Type B pancreatic cell (in vitro differentiated cells): ENCODE measurements around the gene SYNM. TPM values are rescaled to one million over a fixed set of nuclear protein-coding genes. Genes with fewer than 3 reads are reported as not detected.
A peak's percentile ranks its signal among the peaks of the same experiment; 100 is the strongest.

Experiments
- DNase-seq: peaks from one replicate; pipeline ENCODE4 v3.0.0; 2021; ENCODE audit warnings: mixed read lengths; ENCODE audit not compliant: unreplicated experiment; ENCODE audit errors: extremely low spot score
- H3K27ac Mint-ChIP-seq: 2 replicates; pipeline ENCODE4 v1.8.0; 2021; ENCODE audit warnings: mild to moderate bottlenecking, mixed read lengths
- H3K27me3 Mint-ChIP-seq: 2 replicates; pipeline ENCODE4 v1.8.0; 2021; ENCODE audit warnings: mixed read lengths
- H3K36me3 Mint-ChIP-seq: 2 replicates; pipeline ENCODE4 v1.8.0; 2021; ENCODE audit warnings: mixed read lengths
- H3K4me1 Mint-ChIP-seq: one replicate; pipeline ENCODE4 v1.8.0; 2021; ENCODE audit warnings: mixed read lengths; ENCODE audit not compliant: unreplicated experiment
- H3K4me3 Mint-ChIP-seq: 2 replicates; pipeline ENCODE4 v1.8.0; 2021; ENCODE audit warnings: mild to moderate bottlenecking, mixed read lengths
- H3K9me3 Mint-ChIP-seq: 2 replicates; pipeline ENCODE4 v1.8.0; 2021; ENCODE audit warnings: mixed read lengths
- long read RNA-seq: library from polyadenylated mRNA; unstranded; transcript quantifications from one replicate; pipeline ENCODE4 v2.0.0, GENCODE V29; 2020
- total RNA-seq: library from RNA; stranded (reverse); gene quantifications from 2 replicates; pipeline ENCODE4 v1.2.1, GENCODE V29; 2021; ENCODE audit warnings: low replicate concordance
- TF ChIP-seq, protein P1 (sequence below): fragments of 200-600 bp; sonication (generic); conservative IDR thresholded peaks from 2 replicates; pipeline ENCODE4 v1.5.0; 2021; ENCODE audit warnings: antibody characterized with exemption, mild to moderate bottlenecking

SYNM gene, protein sequence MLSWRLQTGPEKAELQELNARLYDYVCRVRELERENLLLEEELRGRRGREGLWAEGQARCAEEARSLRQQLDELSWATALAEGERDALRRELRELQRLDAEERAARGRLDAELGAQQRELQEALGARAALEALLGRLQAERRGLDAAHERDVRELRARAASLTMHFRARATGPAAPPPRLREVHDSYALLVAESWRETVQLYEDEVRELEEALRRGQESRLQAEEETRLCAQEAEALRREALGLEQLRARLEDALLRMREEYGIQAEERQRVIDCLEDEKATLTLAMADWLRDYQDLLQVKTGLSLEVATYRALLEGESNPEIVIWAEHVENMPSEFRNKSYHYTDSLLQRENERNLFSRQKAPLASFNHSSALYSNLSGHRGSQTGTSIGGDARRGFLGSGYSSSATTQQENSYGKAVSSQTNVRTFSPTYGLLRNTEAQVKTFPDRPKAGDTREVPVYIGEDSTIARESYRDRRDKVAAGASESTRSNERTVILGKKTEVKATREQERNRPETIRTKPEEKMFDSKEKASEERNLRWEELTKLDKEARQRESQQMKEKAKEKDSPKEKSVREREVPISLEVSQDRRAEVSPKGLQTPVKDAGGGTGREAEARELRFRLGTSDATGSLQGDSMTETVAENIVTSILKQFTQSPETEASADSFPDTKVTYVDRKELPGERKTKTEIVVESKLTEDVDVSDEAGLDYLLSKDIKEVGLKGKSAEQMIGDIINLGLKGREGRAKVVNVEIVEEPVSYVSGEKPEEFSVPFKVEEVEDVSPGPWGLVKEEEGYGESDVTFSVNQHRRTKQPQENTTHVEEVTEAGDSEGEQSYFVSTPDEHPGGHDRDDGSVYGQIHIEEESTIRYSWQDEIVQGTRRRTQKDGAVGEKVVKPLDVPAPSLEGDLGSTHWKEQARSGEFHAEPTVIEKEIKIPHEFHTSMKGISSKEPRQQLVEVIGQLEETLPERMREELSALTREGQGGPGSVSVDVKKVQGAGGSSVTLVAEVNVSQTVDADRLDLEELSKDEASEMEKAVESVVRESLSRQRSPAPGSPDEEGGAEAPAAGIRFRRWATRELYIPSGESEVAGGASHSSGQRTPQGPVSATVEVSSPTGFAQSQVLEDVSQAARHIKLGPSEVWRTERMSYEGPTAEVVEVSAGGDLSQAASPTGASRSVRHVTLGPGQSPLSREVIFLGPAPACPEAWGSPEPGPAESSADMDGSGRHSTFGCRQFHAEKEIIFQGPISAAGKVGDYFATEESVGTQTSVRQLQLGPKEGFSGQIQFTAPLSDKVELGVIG (N-terminal part only)
- total RNA-seq: 2.2 and 4.1 TPM in 2 replicates
- long read RNA-seq, partial matches to known transcripts: 1 of 1 reads
- long read RNA-seq, other reads (novel, unspliced or antisense): 0 of 1 reads

DNA sequence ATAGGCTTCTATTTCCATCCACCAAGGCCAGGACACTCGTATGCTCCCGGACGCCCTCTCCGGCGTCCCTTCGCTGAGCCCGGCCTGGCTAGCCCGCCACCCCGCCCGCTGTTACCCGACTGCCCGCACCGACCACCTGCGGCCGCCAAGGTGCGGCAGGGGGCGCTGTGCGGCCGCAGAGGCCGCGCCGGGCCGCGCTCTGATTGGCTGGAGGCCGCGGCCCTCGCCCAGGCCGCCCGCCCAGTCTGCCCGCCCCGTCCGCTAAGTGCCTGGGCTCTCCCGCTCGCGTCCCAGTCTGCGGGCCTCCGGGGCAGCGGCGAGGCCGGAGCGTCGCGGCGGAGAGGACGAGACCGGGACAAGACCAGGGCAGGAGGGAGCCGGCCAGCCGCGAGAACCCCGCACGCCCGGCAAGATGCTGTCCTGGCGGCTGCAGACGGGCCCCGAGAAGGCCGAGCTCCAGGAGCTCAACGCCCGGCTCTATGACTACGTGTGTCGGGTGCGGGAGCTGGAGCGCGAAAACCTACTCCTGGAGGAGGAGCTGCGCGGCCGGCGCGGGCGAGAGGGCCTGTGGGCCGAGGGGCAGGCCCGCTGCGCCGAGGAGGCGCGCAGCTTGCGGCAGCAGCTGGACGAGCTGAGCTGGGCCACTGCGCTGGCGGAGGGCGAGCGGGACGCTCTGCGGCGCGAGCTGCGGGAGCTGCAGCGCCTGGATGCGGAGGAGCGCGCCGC is at the start of gene SYNM:
TSS of gene SYNM (plus strand) at position 293 of the 726 bp plus-strand sequence. CDS start at position 413, 120 bp downstream.
- Mint-ChIP-seq H3K9me3 (no peaks in the 10 kb centered on the region), H3K36me3 (no peaks in the 10 kb centered on the region), H3K27me3 (peaks cover 62% of the 10 kb centered on the region), H3K4me3 (peak within 1 kb of the TSS; percentile 81), H3K27ac (no peak within 1 kb of the TSS), H3K4me1 (peaks cover 8% of the 10 kb centered on the region)
- peak; percentile 84 for DNase-seq
- TF ChIP-seq, protein P1, sequence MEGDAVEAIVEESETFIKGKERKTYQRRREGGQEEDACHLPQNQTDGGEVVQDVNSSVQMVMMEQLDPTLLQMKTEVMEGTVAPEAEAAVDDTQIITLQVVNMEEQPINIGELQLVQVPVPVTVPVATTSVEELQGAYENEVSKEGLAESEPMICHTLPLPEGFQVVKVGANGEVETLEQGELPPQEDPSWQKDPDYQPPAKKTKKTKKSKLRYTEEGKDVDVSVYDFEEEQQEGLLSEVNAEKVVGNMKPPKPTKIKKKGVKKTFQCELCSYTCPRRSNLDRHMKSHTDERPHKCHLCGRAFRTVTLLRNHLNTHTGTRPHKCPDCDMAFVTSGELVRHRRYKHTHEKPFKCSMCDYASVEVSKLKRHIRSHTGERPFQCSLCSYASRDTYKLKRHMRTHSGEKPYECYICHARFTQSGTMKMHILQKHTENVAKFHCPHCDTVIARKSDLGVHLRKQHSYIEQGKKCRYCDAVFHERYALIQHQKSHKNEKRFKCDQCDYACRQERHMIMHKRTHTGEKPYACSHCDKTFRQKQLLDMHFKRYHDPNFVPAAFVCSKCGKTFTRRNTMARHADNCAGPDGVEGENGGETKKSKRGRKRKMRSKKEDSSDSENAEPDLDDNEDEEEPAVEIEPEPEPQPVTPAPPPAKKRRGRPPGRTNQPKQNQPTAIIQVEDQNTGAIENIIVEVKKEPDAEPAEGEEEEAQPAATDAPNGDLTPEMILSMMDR: peak; percentile 93

DNA sequence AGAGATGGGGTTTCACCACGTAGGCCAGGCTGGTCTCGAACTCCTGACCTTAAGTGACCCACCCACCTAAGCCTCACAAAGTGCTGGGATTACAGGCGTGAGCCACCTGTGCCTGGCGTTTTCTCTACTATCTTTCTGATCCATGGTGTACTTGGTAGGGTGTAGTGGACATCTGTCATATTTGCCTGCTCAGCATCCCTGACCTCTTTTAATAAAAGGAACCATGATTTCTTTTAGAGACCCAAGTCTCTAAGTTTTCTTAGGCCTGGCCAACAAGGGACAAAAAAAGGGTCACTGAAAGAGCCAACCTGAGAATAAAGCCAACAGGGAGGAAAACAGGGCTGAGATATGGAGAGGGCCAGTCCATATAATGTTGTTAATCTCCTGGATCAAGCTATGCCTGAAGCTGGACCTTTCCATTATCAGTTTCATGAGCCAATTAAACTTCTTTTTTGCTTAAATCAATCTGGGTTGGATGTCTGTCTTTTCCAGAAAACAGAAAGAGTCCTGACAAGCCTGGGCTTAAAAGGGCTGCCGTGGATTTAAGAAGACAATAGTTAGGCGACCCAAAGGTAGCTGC is 49.2 kb upstream of the SYNM start:
- no peak overlapping the region for H3K4me3 Mint-ChIP-seq
- H3K27ac Mint-ChIP-seq: no peak overlapping the region
- H3K36me3 Mint-ChIP-seq: peaks cover 3% of the 10 kb centered on the region
- peaks cover 14% of the 10 kb centered on the region for H3K27me3 Mint-ChIP-seq
- H3K4me1 Mint-ChIP-seq: peaks cover 10% of the 10 kb centered on the region
- no peak for DNase-seq
- TF ChIP-seq, protein P1: no peak
- no peaks in the 10 kb centered on the region for H3K9me3 Mint-ChIP-seq

DNA sequence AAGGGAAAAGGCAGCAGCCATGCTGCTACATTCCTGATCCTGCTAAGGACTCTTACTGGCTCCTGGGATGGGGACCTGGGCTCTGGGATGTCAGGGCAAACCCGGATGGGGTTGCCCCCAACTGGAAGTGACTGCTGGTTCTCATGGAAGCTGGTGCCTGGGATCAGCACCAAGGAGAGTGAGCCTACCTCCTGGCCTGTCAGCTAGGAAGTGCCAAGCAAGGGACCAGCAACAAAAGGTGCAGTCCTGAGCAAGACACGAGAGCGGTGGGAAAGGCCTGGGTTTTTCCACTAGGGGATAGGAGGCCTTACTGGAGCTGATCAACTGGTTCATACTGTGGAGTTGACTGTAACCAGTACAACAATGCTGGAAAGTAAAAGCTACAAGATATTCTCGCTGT is 47.9 kb upstream of the SYNM start:
- Mint-ChIP-seq H3K4me3 (no peak overlapping the region), H3K27ac (no peak overlapping the region), H3K4me1 (peaks cover 10% of the 10 kb centered on the region), H3K27me3 (peaks cover 24% of the 10 kb centered on the region), H3K9me3 (no peaks in the 10 kb centered on the region), H3K36me3 (no peaks in the 10 kb centered on the region)
- DNase-seq: peak; percentile 51
- TF ChIP-seq, protein P1: no peak

DNA sequence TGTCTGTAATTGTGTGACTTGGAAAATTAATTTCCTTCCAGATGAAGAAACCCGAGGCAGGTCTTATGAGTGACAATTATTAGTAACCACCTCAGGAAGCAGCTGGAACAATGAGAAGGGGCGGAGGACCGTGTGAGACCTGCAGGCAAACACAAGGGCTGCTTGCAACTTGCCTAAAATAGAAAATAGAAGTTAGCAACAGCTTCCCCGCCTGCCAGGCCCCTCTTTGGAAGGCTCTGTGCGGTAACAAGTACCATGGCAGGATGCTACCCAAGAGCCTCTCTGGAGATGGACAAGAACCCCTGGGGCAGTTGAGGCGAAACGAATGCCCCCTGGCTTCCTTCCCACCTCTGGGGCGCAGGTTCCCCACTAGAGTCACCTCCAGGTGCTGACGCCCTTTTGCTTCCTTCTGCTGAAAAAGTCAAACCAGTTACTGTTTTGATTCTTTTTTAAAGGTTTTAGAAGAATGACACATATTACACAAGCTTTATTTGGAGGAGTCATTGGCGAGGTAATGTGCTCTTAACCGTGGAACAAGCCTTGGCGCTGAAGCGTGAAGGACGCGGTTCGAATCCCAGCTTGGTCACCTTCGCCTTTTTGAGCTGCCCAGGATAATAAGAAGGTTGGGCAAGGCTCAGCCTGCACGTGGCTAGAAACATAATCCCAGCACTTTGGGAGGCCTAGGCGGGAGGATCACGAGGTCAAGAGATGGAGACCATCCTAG is 47.0 kb upstream of the SYNM start:
- TF ChIP-seq, protein P1: no peak
- H3K27ac Mint-ChIP-seq: peak overlapping the region; percentile 39
- no peaks in the 10 kb centered on the region for H3K36me3 Mint-ChIP-seq

More for the DNA sequence above, 47.0 kb upstream of the SYNM start:
- peak; percentile 52 for DNase-seq
- no peaks in the 10 kb centered on the region for H3K9me3 Mint-ChIP-seq
- H3K4me3 Mint-ChIP-seq: peak overlapping the region; percentile 88
- H3K27me3 Mint-ChIP-seq: peaks cover 29% of the 10 kb centered on the region
- peaks cover 10% of the 10 kb centered on the region for H3K4me1 Mint-ChIP-seq
